H9 (cell line): ENCODE measurements around the gene TTC7B. TPM values are rescaled to one million over a fixed set of nuclear protein-coding genes. Genes with fewer than 3 reads are reported as not detected.

Source experiments
- DNase-seq: peaks from one replicate; pipeline ENCODE4 v3.0.0-alpha.2; 2017
- H2AFZ ChIP-seq: one replicate; pipeline ENCODE4 v1.6.1; 2013; ENCODE audit warnings: mild to moderate bottlenecking, low read length, control low read depth, moderate library complexity
- H2AK5ac ChIP-seq: 2 replicates; pipeline ENCODE4 v1.6.1; 2013; ENCODE audit warnings: low read length, control low read depth, mixed read lengths; ENCODE audit not compliant: insufficient read length
- H2BK120ac ChIP-seq: one replicate; pipeline ENCODE4 v1.6.1; 2013; ENCODE audit warnings: low read depth, mild to moderate bottlenecking, low read length, control low read depth, inconsistent platforms; ENCODE audit not compliant: poor library complexity, severe bottlenecking
- H2BK12ac ChIP-seq: 2 replicates; pipeline ENCODE4 v1.6.1; 2013; ENCODE audit warnings: low read length, control low read depth, mixed read lengths, low read depth; ENCODE audit not compliant: insufficient read length
- H2BK15ac ChIP-seq: 2 replicates; pipeline ENCODE4 v1.6.1; 2013; ENCODE audit warnings: low read depth, low read length, control low read depth
- H2BK20ac ChIP-seq: one replicate; pipeline ENCODE4 v1.6.1; 2013; ENCODE audit warnings: low read depth, mild to moderate bottlenecking, low read length, control low read depth, inconsistent platforms; ENCODE audit not compliant: poor library complexity, severe bottlenecking
- H2BK5ac ChIP-seq: 2 replicates; pipeline ENCODE4 v1.6.1; 2013; ENCODE audit warnings: low read length, control low read depth, mixed read lengths; ENCODE audit not compliant: insufficient read length
- H3K14ac ChIP-seq: 2 replicates; pipeline ENCODE4 v1.6.1; 2013; ENCODE audit warnings: low read length, control low read depth; ENCODE audit not compliant: insufficient read depth
- H3K18ac ChIP-seq: 2 replicates; pipeline ENCODE4 v1.6.1; 2013; ENCODE audit warnings: low read depth, mild to moderate bottlenecking, mixed read lengths, low read length, control low read depth; ENCODE audit not compliant: insufficient read length
- H3K23ac ChIP-seq: 2 replicates; pipeline ENCODE4 v1.6.1; 2013; ENCODE audit warnings: low read length, control low read depth, mixed read lengths, low read depth; ENCODE audit not compliant: insufficient read length
- H3K23me2 ChIP-seq: 2 replicates; pipeline ENCODE4 v1.6.1; 2013; ENCODE audit warnings: low read depth, mild to moderate bottlenecking, mixed read lengths, low read length, control low read depth; ENCODE audit not compliant: insufficient read length, poor library complexity, severe bottlenecking
- H3K27ac ChIP-seq: 2 replicates; pipeline ENCODE4 v1.5.1; 2013; ENCODE audit warnings: low read length, control low read depth, mixed read lengths, low read depth; ENCODE audit not compliant: insufficient read length
- H3K27me3 ChIP-seq: 2 replicates; pipeline ENCODE4 v1.6.1; 2013; ENCODE audit warnings: low read length, control low read depth, inconsistent platforms; ENCODE audit not compliant: insufficient read depth
- H3K4ac ChIP-seq: 2 replicates; pipeline ENCODE4 v1.6.1; 2013; ENCODE audit warnings: low read depth, mild to moderate bottlenecking, control low read depth, inconsistent platforms, low read length, moderate library complexity
- H3K4me1 ChIP-seq: 2 replicates; pipeline ENCODE4 v1.6.1; 2013; ENCODE audit warnings: low read length, control low read depth, inconsistent platforms; ENCODE audit not compliant: insufficient read depth
- H3K4me2 ChIP-seq: 2 replicates; pipeline ENCODE4 v1.6.1; 2013; ENCODE audit warnings: low read length, control low read depth, mixed read lengths; ENCODE audit not compliant: insufficient read length, insufficient read depth
- H3K56ac ChIP-seq: 2 replicates; pipeline ENCODE4 v1.6.1; 2013; ENCODE audit warnings: low read depth, mild to moderate bottlenecking, mixed read lengths, low read length, control low read depth; ENCODE audit not compliant: insufficient read length
- H3K79me1 ChIP-seq: 2 replicates; pipeline ENCODE4 v1.6.1; 2013; ENCODE audit warnings: low read depth, mild to moderate bottlenecking, moderate library complexity, low read length, control low read depth, inconsistent platforms; ENCODE audit not compliant: insufficient read depth, poor library complexity, severe bottlenecking
- H3K79me2 ChIP-seq: 2 replicates; pipeline ENCODE4 v1.6.1; 2013; ENCODE audit warnings: low read length, control low read depth, inconsistent platforms; ENCODE audit not compliant: insufficient read depth
- H3K9ac ChIP-seq: 2 replicates; pipeline ENCODE4 v1.6.1; 2013; ENCODE audit warnings: low read length, control low read depth, mixed read lengths; ENCODE audit not compliant: insufficient read length; ENCODE audit errors: extremely low read depth
- H3K9me3 ChIP-seq: one replicate; pipeline ENCODE4 v1.6.1; 2013; ENCODE audit warnings: low read depth, low read length, inconsistent platforms; ENCODE audit not compliant: control insufficient read depth
- H3T11ph ChIP-seq: one replicate; pipeline ENCODE4 v1.6.1; 2013; ENCODE audit warnings: mild to moderate bottlenecking, low read length, control low read depth, inconsistent platforms
- H4K20me1 ChIP-seq: one replicate; pipeline ENCODE4 v1.6.1; 2013; ENCODE audit not compliant: control insufficient read depth, insufficient read length, insufficient read depth
- H4K5ac ChIP-seq: 2 replicates; pipeline ENCODE4 v1.6.1; 2013; ENCODE audit warnings: low read depth, mild to moderate bottlenecking, mixed read lengths, low read length, control low read depth; ENCODE audit not compliant: insufficient read length
- H4K8ac ChIP-seq: replicated peaks from 2 replicates; pipeline ENCODE4 v1.6.1; 2013; ENCODE audit warnings: low read length, control low read depth, mixed read lengths, low read depth; ENCODE audit not compliant: insufficient read length
- H4K91ac ChIP-seq: 2 replicates; pipeline ENCODE4 v1.6.1; 2013; ENCODE audit warnings: low read depth, mild to moderate bottlenecking, moderate library complexity, mixed read lengths, low read length, control low read depth; ENCODE audit not compliant: insufficient read length
- H3K27ac Mint-ChIP-seq, 3 experiments: 2 replicates in 2 of 3; 3 replicates in 1 of 3; pipeline ENCODE4 v1.8.0; 2020 to 2021; ENCODE audit warnings: mixed read lengths in 3 of 3, mild to moderate bottlenecking in 1 of 3, moderate library complexity in 1 of 3
- H3K27me3 Mint-ChIP-seq: 2 replicates; pipeline ENCODE4 v1.8.0; 2021; ENCODE audit warnings: low read depth, mild to moderate bottlenecking, moderate library complexity, mixed read lengths
- H3K36me3 Mint-ChIP-seq, 3 experiments: 2 replicates in 2 of 3; 3 replicates in 1 of 3; pipeline ENCODE4 v1.8.0; 2020 to 2021; ENCODE audit warnings: low read depth in 3 of 3, mixed read lengths in 3 of 3; ENCODE audit not compliant: insufficient read depth in 1 of 3
- H3K4me1 Mint-ChIP-seq, 2 experiments: 2 replicates each; pipeline ENCODE4 v1.8.0; 2020; ENCODE audit warnings: mixed read lengths in 2 of 2
- H3K4me3 Mint-ChIP-seq, 2 experiments: 2 replicates in 1 of 2; 3 replicates in 1 of 2; pipeline ENCODE4 v1.8.0; 2020 to 2021; ENCODE audit warnings: mild to moderate bottlenecking in 2 of 2, mixed read lengths in 2 of 2, moderate library complexity in 1 of 2
- H3K9me3 Mint-ChIP-seq, 2 experiments: 2 replicates in 1 of 2; 3 replicates in 1 of 2; pipeline ENCODE4 v1.8.0; 2020; ENCODE audit warnings: mild to moderate bottlenecking in 2 of 2, mixed read lengths in 2 of 2, moderate library complexity in 1 of 2
- WGBS: extraction: QIAGEN DNeasy Blood & Tissue Kit; methylation state at CpG from one replicate; pipeline ENCODE4 v1.1.7; 2013; ENCODE audit warnings: missing lambda C conversion rate, low lambda C conversion rate, mixed read lengths; ENCODE audit not compliant: insufficient read length; ENCODE audit errors: extremely low coverage; 5-methylcytosine and 5-hydroxymethylcytosine counted together
- total RNA-seq: library from RNA; stranded (reverse); gene quantifications from 2 replicates; pipeline ENCODE4 v1.2.1, GENCODE V29; 2021
- TF ChIP-seq, protein P1 (sequence below): fragments of 200-600 bp; sonication (generic); conservative IDR thresholded peaks from 3 replicates; pipeline ENCODE4 v1.8.0; 2021; ENCODE audit warnings: antibody characterized with exemption, mild to moderate bottlenecking

TTC7B gene
- total RNA-seq, 1 experiment from 2014 or later: 33.7 TPM

DNA sequence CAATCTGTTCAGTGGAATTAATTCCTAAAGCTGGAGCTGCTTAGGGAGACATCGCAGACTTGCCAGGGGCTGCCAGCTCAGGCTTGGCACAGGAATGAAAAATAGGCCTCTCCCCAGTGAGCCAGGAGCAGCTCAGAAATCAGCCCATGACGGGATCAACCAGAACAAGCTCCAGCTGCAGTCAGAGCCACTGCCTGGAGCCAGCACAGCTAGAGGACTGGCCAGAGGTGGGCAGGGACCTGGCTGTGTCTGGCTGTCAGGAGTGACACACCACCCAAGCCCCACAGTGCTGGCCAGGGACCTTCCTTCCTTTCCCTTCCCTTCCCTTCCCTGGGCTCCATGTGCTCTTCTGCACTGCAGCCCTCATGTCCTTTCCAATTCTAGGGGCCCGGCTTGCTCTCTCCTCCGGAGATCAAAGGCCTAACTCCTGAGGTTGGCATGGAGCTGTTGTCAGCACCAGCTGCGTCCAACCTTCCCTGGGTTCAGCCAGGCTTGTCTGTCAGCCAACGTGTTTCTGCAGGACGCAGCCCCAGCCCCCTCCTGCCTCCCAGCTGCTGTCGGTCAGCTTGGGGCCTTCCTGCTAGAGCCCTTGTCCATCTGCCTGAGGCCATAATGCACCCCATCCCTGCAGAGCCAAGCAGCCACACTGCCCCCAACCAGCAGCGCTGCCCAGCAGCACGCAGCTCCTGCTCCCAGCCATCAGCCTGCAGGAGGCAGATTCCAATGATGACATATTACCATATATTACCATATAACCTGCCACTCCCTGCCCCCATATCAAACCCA is 270.1 kb downstream of the TTC7B start:
- no peaks in the 10 kb centered on the region for H3K79me2 ChIP-seq
- peaks cover 8 to 18% of the 10 kb centered on the region in 2 experiments for H3K4me1 Mint-ChIP-seq
- no peak overlapping the region for H2BK5ac ChIP-seq
- no peak overlapping the region for H3K18ac ChIP-seq
- no peak overlapping the region for H2AK5ac ChIP-seq
- H3K27ac ChIP-seq: no peak overlapping the region
- H4K5ac ChIP-seq: no peak overlapping the region
- H3K4me2 ChIP-seq: no peak overlapping the region
- H3K23me2 ChIP-seq: no peaks in the 10 kb centered on the region
- no peak overlapping the region for H3K4ac ChIP-seq
- peaks cover 2% of the 10 kb centered on the region; the same call in 1 of the 2 replicates for H3K4me1 ChIP-seq
- no peaks in the 10 kb centered on the region for H3K27me3 Mint-ChIP-seq
- H3K23ac ChIP-seq: no peak overlapping the region
- no CpG with 5 or more reads among the region's 10 CpGs for WGBS
- H3K9me3 ChIP-seq: no peaks in the 10 kb centered on the region
- no peak for DNase-seq
- H2BK120ac ChIP-seq: no peak overlapping the region
- H3T11ph ChIP-seq: no peak overlapping the region
- TF ChIP-seq, protein P1, sequence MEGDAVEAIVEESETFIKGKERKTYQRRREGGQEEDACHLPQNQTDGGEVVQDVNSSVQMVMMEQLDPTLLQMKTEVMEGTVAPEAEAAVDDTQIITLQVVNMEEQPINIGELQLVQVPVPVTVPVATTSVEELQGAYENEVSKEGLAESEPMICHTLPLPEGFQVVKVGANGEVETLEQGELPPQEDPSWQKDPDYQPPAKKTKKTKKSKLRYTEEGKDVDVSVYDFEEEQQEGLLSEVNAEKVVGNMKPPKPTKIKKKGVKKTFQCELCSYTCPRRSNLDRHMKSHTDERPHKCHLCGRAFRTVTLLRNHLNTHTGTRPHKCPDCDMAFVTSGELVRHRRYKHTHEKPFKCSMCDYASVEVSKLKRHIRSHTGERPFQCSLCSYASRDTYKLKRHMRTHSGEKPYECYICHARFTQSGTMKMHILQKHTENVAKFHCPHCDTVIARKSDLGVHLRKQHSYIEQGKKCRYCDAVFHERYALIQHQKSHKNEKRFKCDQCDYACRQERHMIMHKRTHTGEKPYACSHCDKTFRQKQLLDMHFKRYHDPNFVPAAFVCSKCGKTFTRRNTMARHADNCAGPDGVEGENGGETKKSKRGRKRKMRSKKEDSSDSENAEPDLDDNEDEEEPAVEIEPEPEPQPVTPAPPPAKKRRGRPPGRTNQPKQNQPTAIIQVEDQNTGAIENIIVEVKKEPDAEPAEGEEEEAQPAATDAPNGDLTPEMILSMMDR: no peak
- no peak overlapping the region for H2BK20ac ChIP-seq
- peak overlapping the region; percentile 49; the same call in 1 of the 2 replicates for H3K14ac ChIP-seq
- H2BK15ac ChIP-seq: no peak overlapping the region
- no peak overlapping the region for H4K91ac ChIP-seq
- H3K4me3 Mint-ChIP-seq: peak overlapping the region in 1 of 2 experiments; percentile 56; a peak in 1 of 5 replicates
- peaks cover 5 to 10% (median 5%) of the 10 kb centered on the region in 3 experiments; a peak in 4 of 7 replicates for H3K36me3 Mint-ChIP-seq
- no peak overlapping the region for H2BK12ac ChIP-seq
- H4K20me1 ChIP-seq: no peaks in the 10 kb centered on the region
- H3K56ac ChIP-seq: no peak overlapping the region
- H4K8ac ChIP-seq: no peak overlapping the region
- no peaks in the 10 kb centered on the region for H3K79me1 ChIP-seq
- no peak overlapping the region for H2AFZ ChIP-seq
- peaks cover 3 to 7% of the 10 kb centered on the region in 2 experiments; a peak in 3 of 5 replicates for H3K9me3 Mint-ChIP-seq
- peak overlapping the region in 1 of 3 experiments; percentile 89; a peak in 2 of 7 replicates for H3K27ac Mint-ChIP-seq
- H3K27me3 ChIP-seq: no peaks in the 10 kb centered on the region
- no peak overlapping the region for H3K9ac ChIP-seq
